ENCODE results near the gene MSMP.

DNA sequence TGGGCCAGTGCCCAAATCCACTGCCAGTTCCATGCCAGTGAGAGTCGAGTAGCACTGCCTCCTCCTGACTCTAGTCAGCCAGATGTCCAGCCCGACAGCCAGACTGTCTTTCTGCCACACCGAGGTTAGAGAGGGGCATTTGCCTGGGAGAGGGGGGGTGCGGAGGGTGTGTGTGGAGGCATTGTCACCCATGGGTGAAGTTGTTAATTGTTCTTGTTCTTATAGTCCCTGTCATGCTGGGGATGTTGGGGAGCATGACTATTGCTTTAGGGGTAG lies 3.9 kb downstream of the MSMP start:
- TF ChIP-seq, protein P1, sequence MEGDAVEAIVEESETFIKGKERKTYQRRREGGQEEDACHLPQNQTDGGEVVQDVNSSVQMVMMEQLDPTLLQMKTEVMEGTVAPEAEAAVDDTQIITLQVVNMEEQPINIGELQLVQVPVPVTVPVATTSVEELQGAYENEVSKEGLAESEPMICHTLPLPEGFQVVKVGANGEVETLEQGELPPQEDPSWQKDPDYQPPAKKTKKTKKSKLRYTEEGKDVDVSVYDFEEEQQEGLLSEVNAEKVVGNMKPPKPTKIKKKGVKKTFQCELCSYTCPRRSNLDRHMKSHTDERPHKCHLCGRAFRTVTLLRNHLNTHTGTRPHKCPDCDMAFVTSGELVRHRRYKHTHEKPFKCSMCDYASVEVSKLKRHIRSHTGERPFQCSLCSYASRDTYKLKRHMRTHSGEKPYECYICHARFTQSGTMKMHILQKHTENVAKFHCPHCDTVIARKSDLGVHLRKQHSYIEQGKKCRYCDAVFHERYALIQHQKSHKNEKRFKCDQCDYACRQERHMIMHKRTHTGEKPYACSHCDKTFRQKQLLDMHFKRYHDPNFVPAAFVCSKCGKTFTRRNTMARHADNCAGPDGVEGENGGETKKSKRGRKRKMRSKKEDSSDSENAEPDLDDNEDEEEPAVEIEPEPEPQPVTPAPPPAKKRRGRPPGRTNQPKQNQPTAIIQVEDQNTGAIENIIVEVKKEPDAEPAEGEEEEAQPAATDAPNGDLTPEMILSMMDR (IDR thresholded peaks at IDR 0.05; ENCODE audit: insufficient read depth, low read length), result no peak
- TF ChIP-seq, protein P2, sequence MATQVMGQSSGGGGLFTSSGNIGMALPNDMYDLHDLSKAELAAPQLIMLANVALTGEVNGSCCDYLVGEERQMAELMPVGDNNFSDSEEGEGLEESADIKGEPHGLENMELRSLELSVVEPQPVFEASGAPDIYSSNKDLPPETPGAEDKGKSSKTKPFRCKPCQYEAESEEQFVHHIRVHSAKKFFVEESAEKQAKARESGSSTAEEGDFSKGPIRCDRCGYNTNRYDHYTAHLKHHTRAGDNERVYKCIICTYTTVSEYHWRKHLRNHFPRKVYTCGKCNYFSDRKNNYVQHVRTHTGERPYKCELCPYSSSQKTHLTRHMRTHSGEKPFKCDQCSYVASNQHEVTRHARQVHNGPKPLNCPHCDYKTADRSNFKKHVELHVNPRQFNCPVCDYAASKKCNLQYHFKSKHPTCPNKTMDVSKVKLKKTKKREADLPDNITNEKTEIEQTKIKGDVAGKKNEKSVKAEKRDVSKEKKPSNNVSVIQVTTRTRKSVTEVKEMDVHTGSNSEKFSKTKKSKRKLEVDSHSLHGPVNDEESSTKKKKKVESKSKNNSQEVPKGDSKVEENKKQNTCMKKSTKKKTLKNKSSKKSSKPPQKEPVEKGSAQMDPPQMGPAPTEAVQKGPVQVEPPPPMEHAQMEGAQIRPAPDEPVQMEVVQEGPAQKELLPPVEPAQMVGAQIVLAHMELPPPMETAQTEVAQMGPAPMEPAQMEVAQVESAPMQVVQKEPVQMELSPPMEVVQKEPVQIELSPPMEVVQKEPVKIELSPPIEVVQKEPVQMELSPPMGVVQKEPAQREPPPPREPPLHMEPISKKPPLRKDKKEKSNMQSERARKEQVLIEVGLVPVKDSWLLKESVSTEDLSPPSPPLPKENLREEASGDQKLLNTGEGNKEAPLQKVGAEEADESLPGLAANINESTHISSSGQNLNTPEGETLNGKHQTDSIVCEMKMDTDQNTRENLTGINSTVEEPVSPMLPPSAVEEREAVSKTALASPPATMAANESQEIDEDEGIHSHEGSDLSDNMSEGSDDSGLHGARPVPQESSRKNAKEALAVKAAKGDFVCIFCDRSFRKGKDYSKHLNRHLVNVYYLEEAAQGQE (IDR thresholded peaks at IDR 0.05; ENCODE audit: insufficient replicate concordance, low read depth), result no peak
- no peak for TF ChIP-seq GABPA (IDR thresholded peaks at IDR 0.05; ENCODE audit: low read depth)
